Fibroblast of skin of abdomen (primary cell): ENCODE measurements around the gene RABGGTB. TPM values are rescaled to one million over a fixed set of nuclear protein-coding genes. Genes with fewer than 3 reads are reported as not detected.
A peak's percentile ranks its signal among the peaks of the same experiment; 100 is the strongest.
"Not testable (repeated sequence)": the region's sequence is repeated elsewhere in the genome, so short reads cannot be mapped to it uniquely, and the experiment has no call there.

Source experiments
- DNase-seq: peaks from one replicate; pipeline ENCODE4 v3.0.0-alpha.2; 2013
- polyA plus RNA-seq, 2 experiments: library from polyadenylated mRNA; unstranded; fragments of 120-200 nt; gene quantifications; one replicate each; pipeline ENCODE4 v1.2.1, GENCODE V29; 2013; ENCODE audit not compliant: insufficient read length in 2 of 2

Gene RABGGTB
- polyA plus RNA-seq (2013, experiment 1 of 2; ENCODE audit: insufficient read length) = 74.5 TPM
- 82.0 TPM for polyA plus RNA-seq (2013, experiment 2 of 2; ENCODE audit: insufficient read length)

DNA sequence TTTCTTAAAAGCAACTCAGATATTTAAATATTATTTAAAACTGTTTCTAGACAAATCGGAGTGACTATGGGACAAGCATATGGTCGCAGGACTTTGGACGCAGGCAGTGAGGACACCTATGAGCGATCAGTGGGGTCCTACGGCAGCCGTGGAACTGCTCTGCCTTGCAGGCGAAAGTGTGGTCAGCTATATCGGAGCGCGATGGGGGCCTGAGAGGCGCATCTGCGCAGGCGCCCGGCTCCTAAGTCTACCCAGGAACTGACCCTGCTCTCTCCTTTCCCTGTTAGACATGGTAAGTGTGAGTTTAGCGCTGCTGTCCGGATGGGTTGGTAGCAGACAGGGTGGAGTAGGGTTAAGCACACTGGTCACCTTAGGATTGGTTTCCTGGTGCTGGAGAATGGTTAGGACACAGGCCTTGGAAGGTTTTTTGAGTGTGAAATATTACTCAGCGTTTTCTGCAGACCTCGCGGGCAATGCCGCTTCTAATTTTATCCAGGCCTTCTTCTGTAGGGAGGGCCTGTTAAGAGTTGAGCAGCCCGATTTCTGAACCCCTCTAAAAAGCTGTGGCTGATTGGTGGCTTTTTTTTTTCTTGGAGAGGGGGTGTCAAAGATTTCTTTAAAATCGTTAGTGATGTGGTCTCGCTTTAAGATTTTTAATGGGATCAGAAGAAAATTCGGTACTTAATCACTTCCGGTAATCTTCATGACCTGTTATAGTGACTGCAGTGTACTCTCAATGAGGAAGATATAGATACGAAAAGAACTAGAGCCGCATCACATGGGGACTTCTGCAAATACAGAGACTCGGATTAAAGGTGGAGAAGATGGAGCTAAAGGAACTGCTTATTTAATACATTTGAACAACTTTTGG is at the start of gene RABGGTB:
TSS of gene RABGGTB (plus strand) at position 274 of the 871 bp plus-strand sequence. CDS start at position 290, 16 bp downstream.
- peak; percentile 95 for DNase-seq

DNA sequence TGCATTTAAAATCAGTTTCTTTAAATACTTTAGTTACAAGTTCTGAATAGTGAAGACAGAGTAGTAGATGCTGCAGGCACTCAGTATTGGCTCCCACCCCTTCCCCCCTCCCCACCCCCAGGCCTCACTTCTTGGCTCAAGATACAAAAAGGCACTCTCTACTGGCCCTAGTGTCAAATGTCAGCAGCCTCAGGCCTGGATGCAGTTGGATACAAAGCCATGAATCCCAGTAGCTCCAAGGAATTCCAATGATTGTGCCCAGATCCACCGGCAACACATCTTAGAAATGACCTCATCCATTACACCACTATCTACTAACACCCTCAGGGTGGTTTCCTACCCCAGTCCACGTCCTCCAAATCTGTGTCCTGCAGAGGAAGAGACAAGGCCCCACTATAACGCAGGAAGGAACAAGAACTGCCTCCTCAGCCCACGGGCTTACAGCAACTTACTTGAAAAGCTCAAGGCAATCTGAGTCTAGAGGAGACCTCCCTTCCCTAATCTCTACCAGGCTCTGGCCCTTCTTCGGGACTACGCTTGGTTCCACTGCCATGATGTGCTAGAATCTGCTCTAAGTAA is 43.9 kb upstream of the RABGGTB start:
- DNase-seq = no peak

DNA sequence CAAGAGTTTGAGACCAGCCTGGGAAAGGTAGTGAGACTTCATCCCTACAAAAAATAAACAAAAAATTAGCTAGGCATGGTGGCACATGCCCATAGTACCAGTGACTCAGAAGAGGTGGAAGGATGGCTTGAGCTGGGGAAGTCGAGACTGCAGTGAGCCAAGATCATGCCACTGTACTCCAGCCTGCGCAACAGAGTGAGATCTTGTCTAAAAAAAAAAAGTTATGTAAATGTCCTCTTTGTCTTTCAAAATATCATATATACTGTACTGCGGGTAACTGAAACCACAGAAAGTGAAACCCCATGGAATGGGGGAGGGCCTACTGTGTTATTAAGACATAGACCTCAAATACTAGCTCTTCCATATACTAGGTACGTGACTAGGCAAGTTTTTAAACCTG is 40.8 kb upstream of the RABGGTB start:
- no peak for DNase-seq

DNA sequence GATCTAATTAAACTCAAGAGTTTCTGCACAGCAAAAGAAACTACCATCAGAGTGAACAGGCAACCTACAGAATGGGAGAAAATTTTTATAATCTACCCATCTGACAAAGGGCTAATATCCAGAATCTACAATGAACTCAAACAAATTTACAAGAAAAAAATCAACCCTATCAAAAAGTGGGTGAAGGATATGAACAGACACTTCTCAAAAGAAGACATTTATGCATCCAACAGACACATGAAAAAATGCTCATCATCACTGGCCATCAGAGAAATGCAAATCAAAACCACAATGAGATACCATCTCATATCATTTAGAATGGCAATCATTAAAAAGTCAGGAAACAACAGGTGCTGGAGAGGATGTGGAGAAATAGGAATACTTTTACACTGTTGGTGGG is 28.8 kb upstream of the RABGGTB start:
- not testable (repeated sequence) for DNase-seq

DNA sequence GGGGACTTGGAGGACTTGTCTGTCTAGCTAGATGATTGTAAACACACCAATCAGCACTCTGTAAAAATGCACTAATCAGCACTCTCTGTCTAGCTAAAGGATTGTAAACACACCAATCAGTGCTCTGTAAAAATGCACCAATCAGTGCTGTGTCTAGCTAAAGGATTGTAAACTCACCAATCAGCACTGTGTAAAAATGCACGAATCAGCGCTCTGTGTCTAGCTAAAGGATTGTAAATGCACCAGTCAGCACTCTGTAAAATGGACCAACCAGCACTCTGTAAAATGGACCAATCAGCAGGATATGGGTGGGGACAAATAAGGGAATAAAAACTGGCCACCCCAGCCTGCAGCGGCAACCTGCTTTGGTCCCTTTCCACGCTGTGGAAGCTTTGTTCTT is 27.5 kb upstream of the RABGGTB start:
- not testable (repeated sequence) for DNase-seq

DNA sequence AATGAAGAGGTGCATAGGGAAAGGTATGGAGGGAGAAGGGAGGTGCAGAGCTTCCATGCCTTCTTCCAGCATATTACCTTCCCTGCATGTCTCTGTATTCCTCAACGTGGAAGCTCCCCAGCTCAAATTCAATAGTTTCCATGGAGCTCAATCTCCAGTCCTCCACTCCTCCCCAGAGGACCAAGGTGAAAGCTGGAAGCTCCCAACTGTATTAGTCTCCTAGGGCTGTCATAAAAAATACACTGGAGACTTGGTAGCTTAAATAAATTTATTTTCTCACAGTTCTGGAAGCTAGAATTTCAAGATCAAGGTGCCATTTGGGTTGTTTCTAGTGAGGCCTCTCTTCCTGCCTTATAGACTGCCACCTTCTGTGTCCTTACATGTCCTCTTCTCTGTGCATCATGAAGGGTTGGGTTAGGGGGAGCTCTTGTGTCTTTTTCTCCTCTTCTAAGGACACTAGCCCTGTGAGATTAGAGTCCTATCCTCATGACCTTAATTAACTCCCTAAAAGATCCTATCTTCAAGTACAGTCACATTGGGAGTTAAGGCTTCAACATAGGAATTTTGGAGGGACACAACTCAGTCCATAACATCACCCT is 21.9 kb upstream of the RABGGTB start:
- no peak for DNase-seq

DNA sequence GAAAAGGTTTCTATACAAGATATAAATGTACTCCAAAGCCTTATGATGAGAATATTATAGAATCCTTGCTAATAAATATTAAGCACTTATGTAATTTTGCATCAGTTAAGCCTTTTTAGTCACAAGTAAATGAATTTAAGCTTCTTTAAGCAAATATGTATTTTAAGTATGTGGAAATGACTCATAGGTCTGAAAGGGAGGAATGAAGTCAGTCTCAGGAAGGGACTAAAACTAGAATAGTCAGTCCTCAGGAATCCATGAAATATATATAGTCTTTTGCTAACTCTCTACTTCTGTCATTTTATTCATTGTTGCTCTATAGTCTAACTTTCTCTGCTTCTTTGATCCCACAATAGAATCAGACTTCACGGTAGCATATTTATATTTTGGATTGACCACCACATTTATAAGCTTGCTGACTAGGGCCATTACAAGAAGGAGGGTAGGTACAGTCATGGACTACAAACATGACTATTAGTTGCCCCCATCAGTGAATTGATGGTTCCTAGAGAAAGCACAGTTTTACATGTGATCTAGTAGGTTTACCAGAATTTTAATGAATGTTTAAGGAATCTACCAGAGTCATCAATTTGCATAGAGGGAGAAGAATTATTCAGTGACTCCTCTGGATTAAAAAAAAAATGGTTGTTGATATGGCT is 20.2 kb upstream of the RABGGTB start:
- peak; percentile 87 for DNase-seq

DNA sequence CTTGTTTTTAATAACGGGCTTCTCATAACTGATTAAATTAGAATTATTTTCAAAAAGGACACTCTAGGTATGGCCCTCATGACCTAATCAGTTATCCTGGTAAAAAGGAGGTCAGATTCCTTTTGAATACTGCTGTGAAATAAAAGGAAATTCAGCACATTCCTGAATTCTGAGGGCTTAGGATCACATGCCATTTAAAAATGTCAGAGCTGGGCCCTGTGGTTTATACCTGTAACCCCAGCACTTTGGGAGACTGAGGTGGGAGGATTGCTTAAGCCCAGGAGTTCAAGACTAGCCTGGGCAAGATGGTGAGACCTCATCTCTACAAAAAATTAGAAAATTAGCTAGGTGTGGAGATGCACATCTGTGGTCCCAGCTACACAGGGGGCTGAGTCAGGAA is 18.0 kb upstream of the RABGGTB start:
- peak; percentile 43 for DNase-seq

DNA sequence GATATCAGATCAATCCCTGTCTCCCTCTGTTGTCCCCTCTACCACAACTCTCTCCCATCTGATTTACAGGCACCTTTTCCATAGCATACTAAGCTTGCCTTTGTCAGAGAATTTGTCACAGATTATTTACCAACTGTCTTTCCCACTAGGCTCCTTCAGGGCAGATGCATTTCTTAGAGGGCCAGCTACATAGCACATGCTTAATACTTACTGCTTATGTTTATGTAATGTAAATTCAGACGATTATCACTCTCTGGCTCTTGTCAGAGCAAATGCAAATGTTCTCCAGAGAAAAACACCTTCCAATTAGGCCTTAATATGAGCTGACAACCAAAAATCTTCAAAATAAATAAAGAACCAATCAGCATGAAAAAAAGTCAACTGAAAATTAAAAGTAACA is 15.3 kb upstream of the RABGGTB start:
- no peak for DNase-seq

DNA sequence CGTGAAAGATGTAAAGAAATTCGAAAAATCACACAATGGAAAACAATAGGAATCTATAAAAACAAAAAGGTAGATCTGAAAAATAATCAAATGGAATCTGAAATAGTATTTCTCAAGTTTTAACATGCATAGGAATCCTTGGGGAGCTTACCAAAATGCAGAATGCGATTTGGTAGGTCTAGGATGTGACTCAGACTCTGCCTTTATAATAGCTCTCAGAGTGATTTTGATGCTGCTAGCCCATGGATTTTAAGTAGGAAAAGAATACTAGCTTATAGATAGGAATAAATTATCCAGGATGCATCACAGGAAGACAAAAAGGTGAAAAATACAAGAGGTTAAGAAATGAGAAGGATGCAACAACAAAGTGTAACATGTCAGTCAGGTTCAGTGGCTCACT is 14.1 kb upstream of the RABGGTB start:
- no peak for DNase-seq

DNA sequence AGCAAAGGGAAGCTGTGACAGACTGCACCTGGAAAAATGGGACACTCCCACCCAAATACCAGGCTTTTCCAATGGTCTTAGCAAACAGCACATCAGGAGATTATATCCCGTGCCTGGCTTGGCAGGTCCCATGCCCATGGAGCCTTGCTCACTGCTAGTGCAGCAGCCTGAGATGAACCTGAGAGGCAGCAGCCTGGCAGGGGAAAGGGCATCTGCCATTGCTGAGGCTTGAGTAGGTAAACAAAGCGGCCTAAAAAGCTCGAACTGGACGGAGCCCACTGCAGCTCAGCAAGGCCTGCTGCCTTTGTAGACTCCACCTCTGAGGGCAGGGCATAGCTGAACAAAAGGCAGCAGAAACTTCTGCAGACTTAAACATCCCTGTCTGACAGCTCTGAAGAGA is 8.2 kb upstream of the RABGGTB start:
- not testable (repeated sequence) for DNase-seq

DNA sequence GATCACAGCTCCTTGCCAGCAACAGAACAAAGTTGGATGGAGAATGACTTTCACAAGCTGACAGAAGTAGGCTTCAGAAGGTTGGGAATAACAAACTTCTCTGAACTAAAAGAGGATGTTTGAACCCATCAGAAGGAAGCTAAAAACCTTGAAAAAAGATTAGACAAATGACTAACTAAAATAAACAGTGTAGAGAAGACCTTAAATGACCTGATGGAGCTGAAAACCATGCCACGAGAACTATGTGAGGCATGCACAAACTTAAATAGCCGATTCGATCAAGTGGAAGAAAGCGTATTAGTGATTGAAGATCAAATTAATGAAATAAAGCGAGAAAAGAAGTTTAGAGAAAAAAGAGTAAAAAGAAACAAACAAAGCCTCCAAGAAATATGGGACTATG is 7.4 kb upstream of the RABGGTB start:
- not testable (repeated sequence) for DNase-seq

DNA sequence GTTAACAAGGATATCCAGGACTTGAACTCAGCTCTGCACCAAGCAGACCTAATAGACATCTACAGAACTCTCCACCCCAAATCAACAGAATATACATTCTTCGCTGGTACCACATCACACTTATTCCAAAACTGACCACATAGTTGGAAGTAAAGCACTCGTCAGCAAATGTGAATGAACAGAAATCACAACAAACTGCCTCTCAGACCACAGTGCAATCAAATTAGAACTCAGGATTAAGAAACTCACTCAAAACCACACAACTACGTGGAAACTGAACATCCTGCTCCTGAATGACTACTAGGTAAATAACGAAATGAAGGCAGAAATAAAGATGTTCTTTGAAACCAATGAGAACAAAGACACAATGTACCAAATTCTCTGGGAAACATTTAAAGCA is 5.9 kb upstream of the RABGGTB start:
- DNase-seq = not testable (repeated sequence)

DNA sequence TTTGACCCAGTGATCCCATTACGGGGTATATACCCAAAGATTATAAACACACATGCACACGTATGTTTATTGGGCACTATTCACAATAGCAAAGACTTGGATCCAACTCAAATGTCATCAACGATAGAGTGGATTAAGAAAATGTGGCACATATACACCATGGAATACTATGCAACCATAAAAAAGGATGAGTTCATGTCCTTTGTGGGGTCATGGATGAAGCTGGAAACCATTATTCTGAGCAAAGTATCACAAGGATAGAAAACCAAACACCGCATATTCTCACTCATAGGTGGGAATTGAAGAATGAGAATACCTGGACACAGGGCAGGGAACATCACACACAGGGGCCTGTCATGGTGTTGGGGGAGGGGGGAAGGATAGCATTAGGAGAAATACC is 2.1 kb upstream of the RABGGTB start:
- DNase-seq = not testable (repeated sequence)

DNA sequence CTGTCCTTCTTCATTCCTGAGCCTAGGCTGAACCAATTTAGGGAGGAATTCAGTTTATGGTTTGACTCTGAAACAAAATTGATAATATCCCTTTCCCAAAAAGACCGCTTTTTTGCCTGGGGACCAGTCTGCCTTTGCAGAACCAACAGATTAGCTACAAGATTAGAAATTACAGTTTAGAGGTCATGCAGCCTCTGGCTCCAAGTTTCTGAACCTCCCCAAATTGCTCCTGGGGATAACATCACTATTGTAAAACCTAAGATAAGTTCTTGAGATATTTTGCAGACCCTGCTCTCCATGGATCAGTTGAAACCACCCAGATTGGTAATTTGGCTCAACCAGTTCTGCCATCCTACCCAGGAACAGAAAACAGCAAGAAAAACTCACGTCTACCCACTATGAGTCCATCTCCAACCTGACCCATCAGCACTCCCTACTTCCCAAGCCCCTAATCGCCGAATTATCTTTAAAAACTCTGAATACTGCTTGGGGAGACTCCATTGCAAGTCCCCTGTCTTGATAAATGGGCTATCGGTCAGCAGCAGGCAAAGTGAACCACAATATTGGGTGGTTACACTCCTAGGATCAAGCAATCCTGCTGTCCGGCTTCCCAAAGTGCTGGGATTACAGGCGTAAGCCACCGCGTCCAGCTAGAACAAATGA is 605 bp upstream of the RABGGTB start:
- no peak for DNase-seq

DNA sequence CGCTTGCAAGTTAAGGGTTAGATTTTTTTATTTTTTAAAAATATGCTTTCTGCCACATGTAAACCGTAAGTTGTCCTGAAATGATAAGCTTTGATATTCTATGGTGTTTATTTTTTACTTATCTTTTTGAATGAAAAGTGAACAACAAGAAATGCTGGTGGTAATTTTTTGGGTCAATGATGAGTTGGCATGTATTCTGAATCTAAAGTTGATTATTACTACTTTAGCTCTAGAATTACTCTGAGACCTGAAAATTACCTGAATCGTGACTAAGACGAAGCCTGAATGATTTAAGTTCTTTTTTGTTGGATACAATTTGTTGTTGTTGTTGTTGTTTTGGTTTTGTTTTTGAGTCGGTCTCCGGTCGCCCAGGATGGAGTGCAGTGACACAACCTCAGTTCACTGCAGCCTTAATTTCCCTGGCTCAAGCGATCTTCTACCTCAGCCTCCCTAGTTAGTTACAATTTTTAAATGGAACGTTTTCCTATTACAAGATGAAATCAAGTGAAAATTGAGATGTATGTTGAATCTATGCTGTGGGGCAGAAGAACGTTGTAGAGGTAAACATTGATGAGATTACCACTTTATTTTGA is 941 bp downstream of the RABGGTB start:
- DNase-seq = no peak

DNA sequence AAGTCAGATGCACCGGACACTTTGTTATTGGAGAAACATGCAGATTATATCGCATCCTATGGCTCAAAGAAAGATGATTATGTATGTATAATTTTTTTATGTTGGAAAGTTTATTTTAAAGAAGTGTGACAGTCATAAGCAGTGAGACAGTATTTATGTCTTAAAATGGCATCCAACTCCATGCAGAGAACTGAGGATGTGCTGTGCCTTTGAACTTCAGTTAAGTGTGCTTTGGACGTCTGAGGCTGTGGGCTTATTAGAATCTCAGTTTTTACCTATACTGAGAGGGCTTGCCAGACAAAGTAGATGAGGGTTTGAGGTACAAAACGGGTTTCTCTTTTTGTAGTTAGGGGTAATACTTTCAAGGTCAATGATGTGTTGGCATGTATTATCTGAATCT is 1.5 kb downstream of the RABGGTB start:
- no peak for DNase-seq

DNA sequence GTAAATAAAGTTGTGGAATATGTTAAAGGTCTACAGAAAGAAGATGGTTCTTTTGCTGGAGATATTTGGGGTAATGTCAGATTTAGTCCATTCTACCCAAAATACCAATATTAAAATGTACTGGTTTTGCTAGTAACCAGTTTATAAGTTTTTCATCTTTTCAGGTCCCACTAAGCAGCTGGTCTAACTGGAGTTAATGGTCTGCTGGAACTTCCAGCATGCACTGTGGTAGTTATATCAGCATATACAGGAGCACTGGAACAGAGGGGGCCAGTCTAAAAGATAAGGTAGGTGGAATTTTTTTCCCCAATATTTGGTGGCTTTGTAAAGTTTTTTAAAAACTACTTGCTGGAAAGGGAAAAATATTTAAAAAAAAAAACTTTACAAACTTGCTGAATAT is 3.9 kb downstream of the RABGGTB start:
- DNase-seq = no peak

DNA sequence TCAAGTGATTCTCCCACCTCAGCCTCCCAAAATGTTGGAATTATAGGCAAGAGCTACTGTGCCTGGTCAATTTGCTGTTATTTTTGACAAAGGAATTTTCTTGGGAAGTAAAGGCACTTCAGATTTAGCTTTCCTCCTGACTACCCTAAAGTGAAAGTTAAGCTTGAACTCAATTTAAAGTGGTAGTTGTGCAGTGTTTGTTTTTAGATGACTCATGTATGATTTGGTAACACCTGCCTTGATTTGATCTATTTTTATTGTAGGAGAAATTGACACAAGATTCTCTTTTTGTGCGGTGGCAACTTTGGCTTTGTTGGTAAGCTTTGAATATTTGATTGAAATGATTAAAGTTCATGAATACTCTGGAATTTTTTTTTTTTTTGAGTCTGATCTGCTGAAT is 5.0 kb downstream of the RABGGTB start:
- no peak for DNase-seq

DNA sequence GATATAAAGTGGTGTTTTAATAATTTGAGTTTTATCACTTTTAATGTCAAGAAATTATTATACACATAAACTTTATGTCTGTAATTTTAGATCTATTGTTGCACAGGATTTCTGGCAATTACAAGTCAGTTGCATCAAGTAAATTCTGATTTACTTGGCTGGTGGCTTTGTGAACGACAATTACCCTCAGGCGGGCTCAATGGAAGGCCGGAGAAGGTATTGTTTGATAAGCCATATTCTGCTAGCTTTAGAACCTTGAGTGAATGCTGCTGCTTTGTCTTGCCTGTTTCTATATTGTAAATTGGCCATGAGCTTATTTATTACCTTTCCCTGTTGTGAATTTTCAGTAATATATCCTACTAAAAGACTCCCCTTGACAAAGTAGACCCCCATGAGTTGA is 6.0 kb downstream of the RABGGTB start:
- DNase-seq = no peak

DNA sequence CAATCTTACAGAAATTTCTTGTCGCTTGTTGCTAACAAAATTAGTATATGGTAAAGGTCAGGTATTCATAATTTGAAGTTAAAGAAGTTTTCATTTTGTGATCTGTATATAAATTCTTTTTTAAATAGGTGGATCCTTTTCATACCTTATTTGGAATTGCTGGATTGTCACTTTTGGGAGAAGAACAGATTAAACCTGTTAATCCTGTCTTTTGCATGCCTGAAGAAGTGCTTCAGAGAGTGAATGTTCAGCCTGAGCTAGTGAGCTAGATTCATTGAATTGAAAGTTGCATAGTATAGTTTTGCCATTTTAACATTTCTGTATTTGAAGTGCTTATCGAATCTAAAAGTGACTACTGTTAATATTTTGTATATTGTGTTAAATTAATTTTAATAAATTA is 8.3 kb downstream of the RABGGTB start:
- no peak for DNase-seq

DNA sequence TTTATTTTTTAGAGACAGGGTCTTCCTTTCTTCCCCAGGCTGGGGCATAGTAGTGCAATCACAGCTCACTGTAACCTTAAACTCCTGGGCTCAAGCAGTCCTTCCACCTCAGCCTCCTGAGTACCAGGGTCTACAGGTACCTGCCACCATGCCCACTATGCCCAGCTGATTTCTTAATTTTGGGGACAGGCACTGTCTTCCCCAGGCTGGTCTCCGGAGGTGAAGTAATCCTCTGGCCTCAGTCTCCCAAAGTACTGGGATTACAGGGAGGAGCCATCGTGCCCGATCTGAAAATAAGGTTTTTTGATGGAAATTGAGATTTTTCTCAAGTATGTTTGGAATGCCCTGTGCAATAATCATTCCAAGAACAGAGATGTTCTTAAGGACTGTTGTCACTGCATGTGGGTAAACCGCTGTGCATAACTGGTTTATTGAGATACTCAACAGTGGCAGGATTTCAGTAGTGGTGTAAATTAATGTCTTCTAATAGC is 9.7 kb downstream of the RABGGTB start:
- DNase-seq = no peak
